HUES6 (cell line): ENCODE results near the gene GABRD.

Experiments used
- H3K27ac ChIP-seq: 2 replicates; pipeline ENCODE4 v1.7.0; 2013; ENCODE audit warnings: low read depth, mild to moderate bottlenecking, low read length, inconsistent platforms
- H3K27me3 ChIP-seq: 2 replicates; pipeline ENCODE4 v1.6.1; 2013; ENCODE audit warnings: low read length; ENCODE audit not compliant: control insufficient read depth, insufficient read depth
- H3K36me3 ChIP-seq: 2 replicates; pipeline ENCODE4 v1.6.1; 2013; ENCODE audit warnings: low read length; ENCODE audit not compliant: control insufficient read depth, insufficient read depth
- H3K4me1 ChIP-seq: 2 replicates; pipeline ENCODE4 v1.6.1; 2013; ENCODE audit warnings: low read length; ENCODE audit not compliant: control insufficient read depth, insufficient read depth
- H3K4me3 ChIP-seq: 2 replicates; pipeline ENCODE4 v1.5.1; 2013; ENCODE audit warnings: low read depth, low read length
- H3K9ac ChIP-seq: one replicate; pipeline ENCODE4 v1.6.1; 2013; ENCODE audit warnings: mild to moderate bottlenecking, low read length
- H3K9me3 ChIP-seq: 2 replicates; pipeline ENCODE4 v1.6.1; 2013; ENCODE audit warnings: low read depth, low read length; ENCODE audit not compliant: control insufficient read depth, insufficient read depth

Gene GABRD

GRCh38 chr1:2056955-2057590, 37.9 kb downstream of the GABRD start:
- H3K27ac ChIP-seq = no peak overlapping the region
- H3K9ac ChIP-seq = no peak overlapping the region
- peaks cover 40% of the 10 kb centered on the region for H3K36me3 ChIP-seq
- H3K9me3 ChIP-seq = no peaks in the 10 kb centered on the region
- peaks cover 1% of the 10 kb centered on the region; the same call in 1 of the 2 replicates for H3K27me3 ChIP-seq
- peaks cover 6% of the 10 kb centered on the region; the same call in 1 of the 2 replicates for H3K4me1 ChIP-seq
- H3K4me3 ChIP-seq = no peak overlapping the region

- H3K9ac ChIP-seq = no peak overlapping the region
- peaks cover 46% of the 10 kb centered on the region for H3K36me3 ChIP-seq
- H3K4me3 ChIP-seq = no peak overlapping the region
- H3K27ac ChIP-seq = no peak overlapping the region
- H3K27me3 ChIP-seq = no peaks in the 10 kb centered on the region
- H3K9me3 ChIP-seq = peaks cover 2% of the 10 kb centered on the region; the same call in 1 of the 2 replicates
- H3K4me1 ChIP-seq = peaks cover 6% of the 10 kb centered on the region; the same call in 1 of the 2 replicates
Measured at GRCh38 chr1:2059290-2059953, 40.3 kb downstream of the GABRD start.

GRCh38 chr1:2060072-2060471, 40.9 kb downstream of the GABRD start:
- no peak overlapping the region for H3K27ac ChIP-seq
- no peak overlapping the region for H3K4me3 ChIP-seq
- no peaks in the 10 kb centered on the region for H3K27me3 ChIP-seq
- no peak overlapping the region for H3K9ac ChIP-seq
- peaks cover 49% of the 10 kb centered on the region for H3K36me3 ChIP-seq
- peaks cover 6% of the 10 kb centered on the region; the same call in 1 of the 2 replicates for H3K4me1 ChIP-seq
- H3K9me3 ChIP-seq = peaks cover 6% of the 10 kb centered on the region; the same call in 1 of the 2 replicates

GRCh38 chr1:2060535-2060934, 41.4 kb downstream of the GABRD start:
- peaks cover 45% of the 10 kb centered on the region for H3K36me3 ChIP-seq
- peaks cover 6% of the 10 kb centered on the region; the same call in 1 of the 2 replicates for H3K9me3 ChIP-seq
- H3K27ac ChIP-seq = no peak overlapping the region
- H3K4me1 ChIP-seq = peaks cover 6% of the 10 kb centered on the region; the same call in 1 of the 2 replicates
- H3K9ac ChIP-seq = no peak overlapping the region
- no peak overlapping the region for H3K4me3 ChIP-seq
- no peaks in the 10 kb centered on the region for H3K27me3 ChIP-seq

GRCh38 chr1:2061065-2061778, 42.1 kb downstream of the GABRD start:
- peaks cover 6% of the 10 kb centered on the region; the same call in 1 of the 2 replicates for H3K9me3 ChIP-seq
- no peaks in the 10 kb centered on the region for H3K27me3 ChIP-seq
- peaks cover 6% of the 10 kb centered on the region; the same call in 1 of the 2 replicates for H3K4me1 ChIP-seq
- H3K36me3 ChIP-seq = peaks cover 39% of the 10 kb centered on the region
- no peak overlapping the region for H3K4me3 ChIP-seq
- H3K27ac ChIP-seq = no peak overlapping the region
- H3K9ac ChIP-seq = no peak overlapping the region

GRCh38 chr1:2065699-2066098, 46.6 kb downstream of the GABRD start:
- peaks cover 6% of the 10 kb centered on the region; the same call in 1 of the 2 replicates for H3K4me1 ChIP-seq
- H3K9ac ChIP-seq = no peak overlapping the region
- H3K27me3 ChIP-seq = no peaks in the 10 kb centered on the region
- H3K27ac ChIP-seq = no peak overlapping the region
- peaks cover 25% of the 10 kb centered on the region for H3K36me3 ChIP-seq
- H3K9me3 ChIP-seq = peaks cover 6% of the 10 kb centered on the region; the same call in 1 of the 2 replicates
- no peak overlapping the region for H3K4me3 ChIP-seq

- H3K27ac ChIP-seq = no peak overlapping the region
- no peaks in the 10 kb centered on the region for H3K27me3 ChIP-seq
- no peak overlapping the region for H3K4me3 ChIP-seq
- H3K36me3 ChIP-seq = peaks cover 11% of the 10 kb centered on the region
- peaks cover 6% of the 10 kb centered on the region; the same call in 1 of the 2 replicates for H3K9me3 ChIP-seq
- H3K4me1 ChIP-seq = no peaks in the 10 kb centered on the region
- no peak overlapping the region for H3K9ac ChIP-seq
Measured at GRCh38 chr1:2067393-2067792, 48.2 kb downstream of the GABRD start.

- no peak overlapping the region for H3K9ac ChIP-seq
- no peaks in the 10 kb centered on the region for H3K4me1 ChIP-seq
- peaks cover 11% of the 10 kb centered on the region for H3K36me3 ChIP-seq
- no peak overlapping the region for H3K27ac ChIP-seq
- no peaks in the 10 kb centered on the region for H3K27me3 ChIP-seq
- H3K4me3 ChIP-seq = no peak overlapping the region
- H3K9me3 ChIP-seq = peaks cover 6% of the 10 kb centered on the region; the same call in 1 of the 2 replicates
Measured at GRCh38 chr1:2067981-2068380, 48.8 kb downstream of the GABRD start.

GRCh38 chr1:2068951-2069350, 49.8 kb downstream of the GABRD start:
- no peak overlapping the region for H3K4me3 ChIP-seq
- peaks cover 11% of the 10 kb centered on the region for H3K36me3 ChIP-seq

GRCh38 chr1:2070016-2070415, 50.9 kb downstream of the GABRD start:
- Histone ChIP-seq H3K27ac (no peak overlapping the region), H3K4me3 (no peak overlapping the region), H3K4me1 (no peaks in the 10 kb centered on the region; the same call in 1 of the 2 replicates), H3K9ac (no peak overlapping the region), H3K9me3 (no peaks in the 10 kb centered on the region; the same call in 1 of the 2 replicates), H3K27me3 (no peaks in the 10 kb centered on the region), H3K36me3 (peaks cover 4% of the 10 kb centered on the region)

More at GRCh38 chr1:2068951-2069350, 49.8 kb downstream of the GABRD start:
- Histone ChIP-seq H3K27ac (no peak overlapping the region), H3K27me3 (no peaks in the 10 kb centered on the region), H3K9me3 (peaks cover 6% of the 10 kb centered on the region; the same call in 1 of the 2 replicates), H3K4me1 (no peaks in the 10 kb centered on the region), H3K9ac (no peak overlapping the region)
